ENCODE data around the gene WEE1. TPM values are rescaled to one million over a fixed set of nuclear protein-coding genes. Genes with fewer than 3 reads are reported as not detected.

Gene WEE1
- total and polyA plus RNA-seq, 2 donors (not counting 3 experiments of a cell fraction or from before 2014, with no cell fraction given) = 19.2 to 42.8 TPM

DNA sequence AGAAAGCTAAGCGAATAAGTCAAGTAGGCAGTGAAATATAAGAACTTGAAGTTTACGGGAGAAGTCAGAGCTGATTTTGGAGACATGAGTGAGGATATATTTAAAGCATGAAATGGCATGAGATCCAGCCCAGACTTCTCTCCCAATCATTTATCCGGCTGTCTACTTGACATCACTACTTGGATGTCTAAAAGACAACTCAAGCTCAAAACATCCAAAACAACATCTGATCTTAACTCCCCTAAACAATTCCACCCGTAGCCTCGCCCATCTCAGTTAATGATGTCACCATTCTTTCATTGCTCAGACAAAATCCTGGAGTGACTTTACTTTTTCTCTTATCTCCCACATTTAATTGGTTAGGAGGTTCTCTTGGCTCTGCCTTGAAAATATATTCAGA, 44.5 kb downstream of the WEE1 start:
- Histone ChIP-seq H3K4me3 (replicated peaks in 1 of 3; ENCODE audit: insufficient read depth in 1 of 3, low read depth in 1 of 3, low read length in 3 of 3) (no peak overlapping the region), H2AFZ (ENCODE audit: low read depth, low read length) (no peak overlapping the region), H3K9me1 (replicated peaks; ENCODE audit: control insufficient read depth, extremely low read depth, insufficient read depth, low read length) (no peaks in the 10 kb centered on the region), H3K4me1 (ENCODE audit: control insufficient read depth, extremely low read depth, insufficient read depth, low read length) (peaks cover 27% of the 10 kb centered on the region), H4K20me1 (replicated peaks; ENCODE audit: control insufficient read depth, extremely low read depth, insufficient read depth, low read length) (no peaks in the 10 kb centered on the region), H3K36me3 (ENCODE audit: control insufficient read depth in 2 of 2, extremely low read depth in 1 of 2, insufficient read depth in 2 of 2, low read length in 2 of 2) (no peaks in the 10 kb centered on the region), H3K79me2 (ENCODE audit: control insufficient read depth, insufficient read depth, low read length) (no peaks in the 10 kb centered on the region), H3K9me3 (replicated peaks; ENCODE audit: control insufficient read depth, insufficient read depth, low read length) (no peaks in the 10 kb centered on the region), H3K9ac (replicated peaks; ENCODE audit: extremely low read depth, insufficient read depth, low read length) (no peak overlapping the region), H3K27me3 (ENCODE audit: control insufficient read depth in 2 of 2, insufficient read depth in 2 of 2, low read length in 2 of 2) (no peaks in the 10 kb centered on the region), H3K27ac (ENCODE audit: insufficient read depth, low read depth, low read length) (no peak overlapping the region), H3K4me2 (ENCODE audit: insufficient read depth, low read length) (no peak overlapping the region)
- DNase-seq (ENCODE audit: low read depth, low spot score) (no peak), FAIRE-seq (no peak)
- POLR2A ChIA-PET = no interaction called here
- BruUV-seq (replicated peaks) = no TSS peak
- TF ChIP-seq EZH2 (IDR thresholded peaks at IDR 0.05; ENCODE audit: borderline replicate concordance, low read depth, low read length, severe bottlenecking) (no peak), GATA2 (IDR thresholded peaks at IDR 0.05; ENCODE audit: insufficient read depth, insufficient read length, low read depth, low read length) (no peak), JUN (IDR thresholded peaks at IDR 0.05; ENCODE audit: borderline replicate concordance, insufficient read depth, insufficient read length, low read depth) (no peak), MYC (IDR thresholded peaks at IDR 0.05; ENCODE audit: low read depth, low read length) (no peak), MAX (IDR thresholded peaks at IDR 0.05; ENCODE audit: insufficient read depth, insufficient read length) (no peak), POLR2AphosphoS5 (IDR thresholded peaks at IDR 0.05; ENCODE audit: insufficient read depth, low read depth, low read length) (no peak), POLR2A (IDR thresholded peaks at IDR 0.05; ENCODE audit: low read depth, low read length) (no peak), FOS (IDR thresholded peaks at IDR 0.05; ENCODE audit: borderline replicate concordance, insufficient read depth, low read length) (no peak)
- TF ChIP-seq, protein P1, sequence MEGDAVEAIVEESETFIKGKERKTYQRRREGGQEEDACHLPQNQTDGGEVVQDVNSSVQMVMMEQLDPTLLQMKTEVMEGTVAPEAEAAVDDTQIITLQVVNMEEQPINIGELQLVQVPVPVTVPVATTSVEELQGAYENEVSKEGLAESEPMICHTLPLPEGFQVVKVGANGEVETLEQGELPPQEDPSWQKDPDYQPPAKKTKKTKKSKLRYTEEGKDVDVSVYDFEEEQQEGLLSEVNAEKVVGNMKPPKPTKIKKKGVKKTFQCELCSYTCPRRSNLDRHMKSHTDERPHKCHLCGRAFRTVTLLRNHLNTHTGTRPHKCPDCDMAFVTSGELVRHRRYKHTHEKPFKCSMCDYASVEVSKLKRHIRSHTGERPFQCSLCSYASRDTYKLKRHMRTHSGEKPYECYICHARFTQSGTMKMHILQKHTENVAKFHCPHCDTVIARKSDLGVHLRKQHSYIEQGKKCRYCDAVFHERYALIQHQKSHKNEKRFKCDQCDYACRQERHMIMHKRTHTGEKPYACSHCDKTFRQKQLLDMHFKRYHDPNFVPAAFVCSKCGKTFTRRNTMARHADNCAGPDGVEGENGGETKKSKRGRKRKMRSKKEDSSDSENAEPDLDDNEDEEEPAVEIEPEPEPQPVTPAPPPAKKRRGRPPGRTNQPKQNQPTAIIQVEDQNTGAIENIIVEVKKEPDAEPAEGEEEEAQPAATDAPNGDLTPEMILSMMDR (IDR thresholded peaks at IDR 0.05; ENCODE audit: extremely low read depth in 1 of 2, insufficient read depth in 1 of 2, low read depth in 1 of 2, low read length in 2 of 2) = no peak
- intact Hi-C loops (cut with micrococcal nuclease) = no loop called here
- CTCF ChIA-PET = interaction anchor here (0.6 to 1.0 kb wide), 3 partner anchors 108 to 267 kb away, joined by 3 to 4 read pairs (median 3); no protein-coding TSS in a partner anchor
- dilution Hi-C loops (cut with MboI; ENCODE audit: extremely low pct_ligation_motif_present, low sequenced_read_pairs) = loop anchor here (25.0 kb wide), 1 partner anchor 119 kb away; no protein-coding TSS in a partner anchor
